ENCODE data around the gene CAVIN1.
A peak's percentile ranks its signal among the peaks of the same experiment; 100 is the strongest.
"Not testable (repeated sequence)": the region's sequence is repeated elsewhere in the genome, so short reads cannot be mapped to it uniquely, and the experiment has no call there.

CAVIN1 gene

GRCh38 chr17:42422958-42423712, at the start of gene CAVIN1:
CAVIN1 (minus strand) TSS chr17:42423256; CDS start chr17:42423097, 159 bp downstream.
- FAIRE-seq = no peak
- no peak for DNase-seq (ENCODE audit: insufficient read length, low spot score)

GRCh38 chr17:42467889-42468288, 44.8 kb upstream of the CAVIN1 start:
- no peak for DNase-seq (ENCODE audit: insufficient read length, low spot score)
- no peak for FAIRE-seq

GRCh38 chr17:42463976-42464400, 40.9 kb upstream of the CAVIN1 start:
- FAIRE-seq (no peak), DNase-seq (ENCODE audit: insufficient read length, low spot score) (no peak)

GRCh38 chr17:42460371-42460770, 37.3 kb upstream of the CAVIN1 start:
- DNase-seq (ENCODE audit: insufficient read length, low spot score) (no peak), FAIRE-seq (peak; percentile 35)

GRCh38 chr17:42459801-42460281, 36.8 kb upstream of the CAVIN1 start:
- DNase-seq (ENCODE audit: insufficient read length, low spot score) (no peak), FAIRE-seq (peak; percentile 89)

- FAIRE-seq = no peak
These were observed 36.3 kb upstream of the CAVIN1 start for GRCh38 chr17:42459256-42459800.

GRCh38 chr17:42458497-42459255, 35.6 kb upstream of the CAVIN1 start, which contains the start of gene ATP6V0A1:
ATP6V0A1 (plus strand) TSS chr17:42458878; CDS start chr17:42460895, 2,017 bp downstream.
- FAIRE-seq (peak; percentile 76), DNase-seq (ENCODE audit: insufficient read length, low spot score) (peak; percentile 74)

More at GRCh38 chr17:42459256-42459800, 36.3 kb upstream of the CAVIN1 start:
- DNase-seq (ENCODE audit: insufficient read length, low spot score) = no peak

- DNase-seq (ENCODE audit: insufficient read length, low spot score) (no peak), FAIRE-seq (peak; percentile 80)
These were observed 34.2 kb upstream of the CAVIN1 start for GRCh38 chr17:42457107-42457792.

- DNase-seq (ENCODE audit: insufficient read length, low spot score) (no peak), FAIRE-seq (peak; percentile 91)
These were observed 33.4 kb upstream of the CAVIN1 start for GRCh38 chr17:42456223-42457106.

GRCh38 chr17:42454987-42455386, 31.9 kb upstream of the CAVIN1 start:
- not testable (repeated sequence) for DNase-seq (ENCODE audit: insufficient read length, low spot score); FAIRE-seq

GRCh38 chr17:42453439-42453838, 30.4 kb upstream of the CAVIN1 start:
- no peak for FAIRE-seq
- no peak for DNase-seq (ENCODE audit: insufficient read length, low spot score)

GRCh38 chr17:42451270-42451669, 28.2 kb upstream of the CAVIN1 start:
- DNase-seq (ENCODE audit: insufficient read length, low spot score); FAIRE-seq: not testable (repeated sequence)

GRCh38 chr17:42449838-42450237, 26.8 kb upstream of the CAVIN1 start:
- FAIRE-seq; DNase-seq (ENCODE audit: insufficient read length, low spot score): not testable (repeated sequence)

- not testable (repeated sequence) for DNase-seq (ENCODE audit: insufficient read length, low spot score); FAIRE-seq
These were observed 26.1 kb upstream of the CAVIN1 start for GRCh38 chr17:42449176-42449575.

GRCh38 chr17:42442196-42442565, 19.1 kb upstream of the CAVIN1 start:
- FAIRE-seq (no peak), DNase-seq (ENCODE audit: insufficient read length, low spot score) (no peak)

- FAIRE-seq = no peak
These were observed 18.5 kb upstream of the CAVIN1 start for GRCh38 chr17:42441371-42442195.

GRCh38 chr17:42438600-42439567, 15.8 kb upstream of the CAVIN1 start:
- no peak for DNase-seq (ENCODE audit: insufficient read length, low spot score)
- FAIRE-seq = no peak

More at GRCh38 chr17:42441371-42442195, 18.5 kb upstream of the CAVIN1 start:
- no peak for DNase-seq (ENCODE audit: insufficient read length, low spot score)

- no peak for DNase-seq (ENCODE audit: insufficient read length, low spot score)
- no peak for FAIRE-seq
These were observed 13.3 kb upstream of the CAVIN1 start for GRCh38 chr17:42436391-42436790.

Data from GM19239 (cell line).